ENCODE data around the gene GABRD. TPM values are rescaled to one million over a fixed set of nuclear protein-coding genes. Genes with fewer than 3 reads are reported as not detected.

The GABRD gene
- total RNA-seq, 1 experiment from 2014 or later: 15.6 TPM

- intact Hi-C loops (cut with micrococcal nuclease): no loop called here
- H3K27me3 ChIP-seq (ENCODE audit: insufficient read depth, low read length): no peaks in the 10 kb centered on the region
- no peaks in the 10 kb centered on the region for H3K9me3 ChIP-seq (ENCODE audit: control insufficient read depth in 1 of 2, insufficient read depth in 1 of 2, low read depth in 1 of 2, low read length in 2 of 2)
- no TSS peak for BruUV-seq (replicated peaks)
- no peak overlapping the region for H3K9ac ChIP-seq (ENCODE audit: low read length)
- no peak overlapping the region for H3K4me2 ChIP-seq (ENCODE audit: low read length)
- H4K20me1 ChIP-seq (ENCODE audit: insufficient read depth): no peaks in the 10 kb centered on the region
- no peaks in the 10 kb centered on the region for H3K79me2 ChIP-seq (ENCODE audit: insufficient read depth, low read length)
- POLR2A ChIA-PET: no interaction called here
- no peak overlapping the region for H3K27ac ChIP-seq (ENCODE audit: low read depth, low read length)
- CTCF ChIA-PET: no interaction called here
- H3K9me2 ChIP-seq (ENCODE audit: insufficient read depth): no peaks in the 10 kb centered on the region
- no peak for ATAC-seq
- no peak overlapping the region for H3K4me3 ChIP-seq (replicated peaks in 1 of 2; ENCODE audit: low read depth in 1 of 2, low read length in 2 of 2)
- H3K4me1 ChIP-seq (ENCODE audit: control insufficient read depth in 1 of 2, insufficient read depth in 2 of 2, low read length in 2 of 2): no peaks in the 10 kb centered on the region
- RAD21 ChIA-PET (ENCODE audit: low non-redundant PET in 1 of 2, low total read pairs in 2 of 2, uncharacterized antibody in 2 of 2, unreplicated experiment in 2 of 2): no interaction called here
- no peak overlapping the region for H2AFZ ChIP-seq (ENCODE audit: low read depth, low read length, poor library complexity, severe bottlenecking)
- no peaks in the 10 kb centered on the region for H3K36me3 ChIP-seq (ENCODE audit: control insufficient read depth in 1 of 2, insufficient read depth in 2 of 2, low read length in 2 of 2)
- DNase-seq (ENCODE audit: low read depth, low spot score): no peak
- TF ChIP-seq ZBTB33 (IDR thresholded peaks at IDR 0.05; ENCODE audit: extremely low read depth, insufficient replicate concordance, low read length) (no peak), POLR2A (IDR thresholded peaks at IDR 0.05; ENCODE audit: borderline replicate concordance, extremely low read depth, insufficient read depth, insufficient read length) (no peak), TCF7L2 (IDR thresholded peaks at IDR 0.05; ENCODE audit: borderline replicate concordance, extremely low read depth, insufficient read depth, insufficient read length) (no peak), EZH2phosphoT487 (IDR thresholded peaks at IDR 0.05; ENCODE audit: borderline replicate concordance) (no peak)
- TF ChIP-seq, protein P1, sequence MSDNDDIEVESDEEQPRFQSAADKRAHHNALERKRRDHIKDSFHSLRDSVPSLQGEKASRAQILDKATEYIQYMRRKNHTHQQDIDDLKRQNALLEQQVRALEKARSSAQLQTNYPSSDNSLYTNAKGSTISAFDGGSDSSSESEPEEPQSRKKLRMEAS (IDR thresholded peaks at IDR 0.05): no peak
Measured at GRCh38 chr1:2029561-2029960, 10.4 kb downstream of the GABRD start.

DNA sequence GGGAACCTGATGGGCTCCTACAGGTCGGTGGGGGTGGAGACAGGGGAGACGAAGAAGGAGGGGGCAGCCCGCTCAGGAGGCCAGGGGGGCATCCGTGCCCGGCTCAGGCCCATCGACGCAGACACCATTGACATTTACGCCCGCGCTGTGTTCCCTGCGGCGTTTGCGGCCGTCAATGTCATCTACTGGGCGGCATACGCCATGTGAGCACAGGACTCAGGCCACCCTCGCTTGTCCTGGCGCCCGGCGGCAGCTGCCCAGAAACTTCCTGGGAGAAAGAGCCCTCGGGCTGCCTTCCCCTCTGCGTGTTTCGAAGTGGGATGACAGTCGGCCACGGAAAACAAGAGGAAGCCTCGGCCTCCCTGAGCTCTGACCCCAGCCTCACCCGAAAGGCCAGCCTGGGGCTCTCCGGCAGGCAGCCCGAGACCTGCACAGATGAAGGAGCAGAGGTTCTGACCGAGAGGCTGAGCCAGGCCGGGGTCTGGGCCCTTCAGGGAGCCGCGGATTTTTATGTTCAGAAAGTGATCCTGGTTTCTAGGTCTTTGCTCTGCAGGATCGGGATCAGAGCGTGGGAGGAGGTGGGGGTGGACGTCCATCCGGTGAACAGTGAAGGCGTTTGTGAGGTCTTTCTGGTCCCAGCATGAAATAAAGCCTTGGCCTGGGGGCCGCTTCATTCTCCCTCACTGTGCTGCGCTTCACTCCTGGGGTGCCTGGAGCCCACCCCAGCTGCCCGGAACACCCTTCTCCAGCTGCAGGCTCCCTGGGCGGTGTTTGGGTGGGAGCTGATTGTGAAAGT is 11.1 kb downstream of the GABRD start:
- H3K79me2 ChIP-seq (ENCODE audit: insufficient read depth, low read length): no peaks in the 10 kb centered on the region
- H3K36me3 ChIP-seq (ENCODE audit: control insufficient read depth in 1 of 2, insufficient read depth in 2 of 2, low read length in 2 of 2): no peaks in the 10 kb centered on the region
- no peaks in the 10 kb centered on the region for H3K4me1 ChIP-seq (ENCODE audit: control insufficient read depth in 1 of 2, insufficient read depth in 2 of 2, low read length in 2 of 2)
- intact Hi-C loops (cut with micrococcal nuclease): no loop called here
- no peaks in the 10 kb centered on the region for H3K27me3 ChIP-seq (ENCODE audit: insufficient read depth, low read length)
- no peak for DNase-seq (ENCODE audit: low read depth, low spot score)
- no peaks in the 10 kb centered on the region for H3K9me2 ChIP-seq (ENCODE audit: insufficient read depth)
- H3K9me3 ChIP-seq (ENCODE audit: control insufficient read depth in 1 of 2, insufficient read depth in 1 of 2, low read depth in 1 of 2, low read length in 2 of 2): no peaks in the 10 kb centered on the region
- no peak overlapping the region for H2AFZ ChIP-seq (ENCODE audit: low read depth, low read length, poor library complexity, severe bottlenecking)
- no peak overlapping the region for H3K9ac ChIP-seq (ENCODE audit: low read length)
- H4K20me1 ChIP-seq (ENCODE audit: insufficient read depth): no peaks in the 10 kb centered on the region
- H3K27ac ChIP-seq (ENCODE audit: low read depth, low read length): no peak overlapping the region
- ChIA-PET POLR2A (no interaction called here), RAD21 (ENCODE audit: low non-redundant PET in 1 of 2, low total read pairs in 2 of 2, uncharacterized antibody in 2 of 2, unreplicated experiment in 2 of 2) (interaction anchor here in 1 of 2 experiments (0.6 kb wide), 1 partner anchor 15 kb away, joined by 3 read pairs; no protein-coding TSS in a partner anchor), CTCF (interaction anchor here (1.0 kb wide), 1 partner anchor 15 kb away, joined by 3 read pairs; no protein-coding TSS in a partner anchor)
- ATAC-seq: no peak
- no peak overlapping the region for H3K4me3 ChIP-seq (replicated peaks in 1 of 2; ENCODE audit: low read depth in 1 of 2, low read length in 2 of 2)
- no TSS peak for BruUV-seq (replicated peaks)
- TF ChIP-seq JUND (IDR thresholded peaks at IDR 0.05) (no peak), CEBPB (IDR thresholded peaks at IDR 0.05; ENCODE audit: low read depth) (no peak), ZNF274 (IDR thresholded peaks at IDR 0.05; ENCODE audit: low read depth, low read length) (no peak)
- no peak overlapping the region for H3K4me2 ChIP-seq (ENCODE audit: low read length)
